Parathyroid adenoma (tissue), 2 donors: Measurements from ENCODE around the gene TLE1.

Source experiments
- H2AFZ ChIP-seq: fragments of 300-600 bp; sonication (generic); one replicate; pipeline ENCODE4 v1.7.0; 2017; ENCODE audit warnings: antibody characterized with exemption, mild to moderate bottlenecking
- H3K27ac ChIP-seq: fragments of 300-600 bp; sonication (generic); one replicate; pipeline ENCODE4 v1.7.0; 2017
- H3K27me3 ChIP-seq: fragments of 300-600 bp; sonication (generic); one replicate; pipeline ENCODE4 v1.7.0; 2017; ENCODE audit warnings: low read length; ENCODE audit not compliant: control insufficient read depth, insufficient read depth
- H3K36me3 ChIP-seq: fragments of 300-600 bp; sonication (generic); one replicate; pipeline ENCODE4 v1.7.0; 2017; ENCODE audit warnings: low read length; ENCODE audit not compliant: control insufficient read depth, insufficient read depth
- H3K4me1 ChIP-seq: fragments of 300-600 bp; sonication (generic); one replicate; pipeline ENCODE4 v1.7.0; 2017; ENCODE audit warnings: control low read depth
- H3K4me2 ChIP-seq: fragments of 300-600 bp; sonication (generic); one replicate; pipeline ENCODE4 v1.7.0; 2017; ENCODE audit warnings: low read length
- H3K4me3 ChIP-seq: fragments of 300-600 bp; sonication (generic); one replicate; pipeline ENCODE4 v1.7.0; 2017; ENCODE audit warnings: low read depth, low read length
- H3K79me2 ChIP-seq: fragments of 300-600 bp; sonication (generic); one replicate; pipeline ENCODE4 v1.7.0; 2017; ENCODE audit warnings: control low read depth
- H3K9ac ChIP-seq: fragments of 300-600 bp; sonication (generic); one replicate; pipeline ENCODE4 v1.7.0; 2017; ENCODE audit warnings: mild to moderate bottlenecking
- H3K9me3 ChIP-seq: fragments of 300-600 bp; sonication (generic); one replicate; pipeline ENCODE4 v1.7.0; 2017; ENCODE audit warnings: low read length; ENCODE audit not compliant: control insufficient read depth
- TF ChIP-seq, protein P1 (sequence below): fragments of 300-600 bp; sonication (generic); IDR thresholded peaks from one replicate; pipeline ENCODE4 v1.7.0; 2017; ENCODE audit warnings: antibody characterized with exemption, mild to moderate bottlenecking
- donor health status: primary hyperparathyroidism.

TLE1 gene

GRCh38 chr9:81566074-81566698 is 123.2 kb downstream of the TLE1 start:
- Histone ChIP-seq H2AFZ (no peak overlapping the region), H3K4me2 (no peak overlapping the region), H3K27ac (no peak overlapping the region), H3K79me2 (no peaks in the 10 kb centered on the region), H3K9ac (no peak overlapping the region), H3K4me1 (no peaks in the 10 kb centered on the region), H3K4me3 (no peak overlapping the region), H3K9me3 (no peaks in the 10 kb centered on the region), H3K36me3 (no peaks in the 10 kb centered on the region), H3K27me3 (no peaks in the 10 kb centered on the region)
- TF ChIP-seq, protein P1, sequence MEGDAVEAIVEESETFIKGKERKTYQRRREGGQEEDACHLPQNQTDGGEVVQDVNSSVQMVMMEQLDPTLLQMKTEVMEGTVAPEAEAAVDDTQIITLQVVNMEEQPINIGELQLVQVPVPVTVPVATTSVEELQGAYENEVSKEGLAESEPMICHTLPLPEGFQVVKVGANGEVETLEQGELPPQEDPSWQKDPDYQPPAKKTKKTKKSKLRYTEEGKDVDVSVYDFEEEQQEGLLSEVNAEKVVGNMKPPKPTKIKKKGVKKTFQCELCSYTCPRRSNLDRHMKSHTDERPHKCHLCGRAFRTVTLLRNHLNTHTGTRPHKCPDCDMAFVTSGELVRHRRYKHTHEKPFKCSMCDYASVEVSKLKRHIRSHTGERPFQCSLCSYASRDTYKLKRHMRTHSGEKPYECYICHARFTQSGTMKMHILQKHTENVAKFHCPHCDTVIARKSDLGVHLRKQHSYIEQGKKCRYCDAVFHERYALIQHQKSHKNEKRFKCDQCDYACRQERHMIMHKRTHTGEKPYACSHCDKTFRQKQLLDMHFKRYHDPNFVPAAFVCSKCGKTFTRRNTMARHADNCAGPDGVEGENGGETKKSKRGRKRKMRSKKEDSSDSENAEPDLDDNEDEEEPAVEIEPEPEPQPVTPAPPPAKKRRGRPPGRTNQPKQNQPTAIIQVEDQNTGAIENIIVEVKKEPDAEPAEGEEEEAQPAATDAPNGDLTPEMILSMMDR = no peak

DNA sequence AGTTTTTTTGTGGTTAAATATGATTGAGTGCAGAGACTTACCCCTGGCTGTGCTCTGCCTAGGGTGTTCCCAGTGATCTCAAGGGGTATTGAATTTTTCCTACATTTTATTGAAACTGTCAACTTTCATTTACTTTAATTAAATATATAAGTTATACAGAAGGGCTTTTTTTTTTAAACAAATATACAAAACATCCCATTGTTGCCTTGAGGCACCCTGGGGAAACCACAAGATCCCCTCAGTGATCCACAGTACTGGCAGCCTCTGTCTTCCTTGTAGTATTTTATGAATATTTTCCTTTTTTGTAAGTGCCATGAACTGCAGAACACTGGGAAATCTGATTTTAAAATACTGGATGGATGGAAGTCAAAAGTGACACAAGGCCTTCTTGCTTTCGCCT is 123.7 kb downstream of the TLE1 start:
- no peak overlapping the region for H3K9ac ChIP-seq
- H3K4me1 ChIP-seq = no peaks in the 10 kb centered on the region

GRCh38 chr9:81565144-81565543 is 124.2 kb downstream of the TLE1 start:
- Histone ChIP-seq H3K27ac (no peak overlapping the region), H3K9ac (no peak overlapping the region), H3K36me3 (no peaks in the 10 kb centered on the region), H3K4me2 (no peak overlapping the region), H3K27me3 (no peaks in the 10 kb centered on the region), H2AFZ (no peak overlapping the region), H3K4me1 (no peaks in the 10 kb centered on the region), H3K79me2 (no peaks in the 10 kb centered on the region), H3K4me3 (no peak overlapping the region), H3K9me3 (no peaks in the 10 kb centered on the region)
- TF ChIP-seq, protein P1 = no peak

More for the DNA sequence above, 123.7 kb downstream of the TLE1 start:
- H3K27ac ChIP-seq = no peak overlapping the region
- H3K9me3 ChIP-seq = no peaks in the 10 kb centered on the region
- H2AFZ ChIP-seq = no peak overlapping the region
- no peak overlapping the region for H3K4me2 ChIP-seq
- H3K36me3 ChIP-seq = no peaks in the 10 kb centered on the region
- TF ChIP-seq, protein P1 = no peak
- no peaks in the 10 kb centered on the region for H3K27me3 ChIP-seq
- no peak overlapping the region for H3K4me3 ChIP-seq
- H3K79me2 ChIP-seq = no peaks in the 10 kb centered on the region

- H3K4me3 ChIP-seq = no peak overlapping the region
- no peaks in the 10 kb centered on the region for H3K4me1 ChIP-seq
- H3K27ac ChIP-seq = no peak overlapping the region
- no peaks in the 10 kb centered on the region for H3K79me2 ChIP-seq
- TF ChIP-seq, protein P1 = no peak
- H3K9me3 ChIP-seq = no peaks in the 10 kb centered on the region
- H3K36me3 ChIP-seq = no peaks in the 10 kb centered on the region
- H3K27me3 ChIP-seq = no peaks in the 10 kb centered on the region
- no peak overlapping the region for H3K9ac ChIP-seq
- no peak overlapping the region for H2AFZ ChIP-seq
- no peak overlapping the region for H3K4me2 ChIP-seq
Measured at GRCh38 chr9:81564632-81565031, 124.7 kb downstream of the TLE1 start.

- H3K36me3 ChIP-seq = no peaks in the 10 kb centered on the region
Measured at GRCh38 chr9:81563739-81564138, 125.6 kb downstream of the TLE1 start.

More at GRCh38 chr9:81563739-81564138, 125.6 kb downstream of the TLE1 start:
- Histone ChIP-seq H3K79me2 (no peaks in the 10 kb centered on the region), H2AFZ (no peak overlapping the region), H3K27me3 (no peaks in the 10 kb centered on the region), H3K4me2 (no peak overlapping the region), H3K27ac (no peak overlapping the region), H3K4me1 (no peaks in the 10 kb centered on the region), H3K9ac (no peak overlapping the region), H3K9me3 (no peaks in the 10 kb centered on the region), H3K4me3 (no peak overlapping the region)
- TF ChIP-seq, protein P1 = no peak
